ENCODE measurements around the gene ZSCAN5B.
"Not testable (repeated sequence)": the region's sequence is repeated elsewhere in the genome, so short reads cannot be mapped to it uniquely, and the experiment has no call there.

ZSCAN5B gene

DNA sequence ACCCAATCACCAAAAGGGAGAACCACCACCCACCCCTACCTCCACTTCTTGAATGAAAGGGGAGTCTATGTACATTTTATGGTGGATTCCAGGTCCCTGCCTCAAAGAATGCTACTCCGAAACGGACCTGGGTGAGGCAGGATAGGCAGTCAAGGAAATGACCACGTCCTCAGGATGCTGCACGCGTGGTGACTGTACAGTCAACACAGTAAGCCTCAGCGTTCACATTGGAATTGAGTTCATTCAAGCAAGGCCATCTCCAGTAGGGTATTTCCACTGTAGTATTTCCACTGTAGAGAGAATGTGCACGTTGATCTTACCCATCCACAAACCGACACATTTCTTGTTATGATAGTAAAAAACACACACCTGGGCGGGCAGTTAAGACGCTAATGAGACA is 21.4 kb upstream of the ZSCAN5B start:
- H3K27ac ChIP-seq: no peak overlapping the region
- TF ChIP-seq CTCF (conservative IDR thresholded peaks at IDR 0.05) (no peak), ZFX (IDR thresholded peaks at IDR 0.05) (no peak)

- TF ChIP-seq ZFX (IDR thresholded peaks at IDR 0.05) (no peak), CTCF (conservative IDR thresholded peaks at IDR 0.05) (no peak)
- no peak overlapping the region for H3K27ac ChIP-seq
Observed at GRCh38 chr19:56217039-56217949, 19.7 kb upstream of the ZSCAN5B start.

- no peak for TF ChIP-seq CTCF (conservative IDR thresholded peaks at IDR 0.05)
- no peak for TF ChIP-seq ZFX (IDR thresholded peaks at IDR 0.05)
- no peak overlapping the region for H3K27ac ChIP-seq
Observed at GRCh38 chr19:56211718-56212117, 14.1 kb upstream of the ZSCAN5B start.

GRCh38 chr19:56210036-56210435 is 12.5 kb upstream of the ZSCAN5B start:
- H3K27ac ChIP-seq: not testable (repeated sequence)

DNA sequence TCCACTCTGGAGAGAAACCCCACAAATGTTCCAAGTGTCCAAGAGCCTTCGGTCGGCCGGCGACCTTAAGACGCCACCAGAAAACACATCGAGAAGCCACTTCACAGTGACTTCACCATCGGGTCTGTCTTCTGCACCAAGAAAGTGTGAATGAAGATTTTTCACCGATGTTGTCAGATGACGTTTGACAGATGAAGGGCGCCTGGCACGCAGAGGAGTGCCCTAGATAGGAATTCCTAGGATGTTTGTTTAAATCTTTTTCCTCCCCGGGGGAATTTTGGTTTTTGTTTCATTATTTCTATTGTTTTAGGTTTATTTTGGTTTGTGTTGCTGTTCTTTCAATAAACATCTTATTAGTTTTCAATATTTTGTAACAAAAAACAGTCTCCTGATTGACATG is 11.5 kb upstream of the ZSCAN5B start:
- no peak for TF ChIP-seq CTCF (conservative IDR thresholded peaks at IDR 0.05)
- no peak for TF ChIP-seq ZFX (IDR thresholded peaks at IDR 0.05)
- H3K27ac ChIP-seq: no peak overlapping the region

DNA sequence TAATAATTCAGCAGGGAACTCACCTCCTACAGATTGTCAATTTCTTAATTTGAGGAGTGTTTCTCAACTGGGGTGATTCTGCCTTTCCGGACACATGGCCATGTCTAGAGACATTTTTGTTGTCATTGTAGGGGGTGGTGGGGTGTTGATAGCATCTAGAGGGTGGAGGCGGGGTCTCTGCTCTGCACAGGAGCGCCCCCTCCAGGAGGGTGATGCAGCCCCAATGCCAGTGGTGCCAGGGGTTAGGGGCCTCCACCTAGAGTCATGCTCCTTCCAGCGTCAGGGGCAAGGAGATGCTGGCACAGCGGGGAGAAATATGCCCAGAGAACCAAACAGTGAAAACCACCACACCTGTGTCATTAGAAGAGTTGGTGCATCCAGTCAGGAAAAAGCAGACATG is 10.0 kb upstream of the ZSCAN5B start:
- H3K27ac ChIP-seq: not testable (repeated sequence)

DNA sequence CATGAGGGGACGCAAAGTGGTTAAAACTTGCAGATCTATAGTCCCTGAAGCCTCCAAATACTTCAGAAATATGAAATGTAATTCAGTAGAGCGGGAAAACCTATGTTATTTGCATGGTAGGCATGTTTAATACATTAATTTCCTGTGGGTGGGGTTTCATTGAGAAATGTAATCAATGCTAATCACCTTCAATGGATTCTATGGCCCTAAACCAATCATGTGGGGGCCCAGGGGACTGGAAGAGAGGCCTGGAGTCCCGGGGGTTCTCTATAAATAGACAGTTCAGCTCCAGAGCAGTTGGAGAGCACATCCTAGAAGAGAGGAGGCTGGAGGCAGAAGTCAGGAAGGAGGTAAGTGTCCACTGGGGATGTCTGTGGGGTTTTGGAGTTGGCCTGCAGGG is 4.4 kb upstream of the ZSCAN5B start, which contains the start of gene ZSCAN5C:
ZSCAN5C (plus strand) TSS at position 301 of the 400 bp plus-strand sequence. CDS start 3,641 bp downstream, outside the sequence.
- no peak within 1 kb of the TSS for H3K27ac ChIP-seq
- TF ChIP-seq ZFX (IDR thresholded peaks at IDR 0.05) (no peak), CTCF (conservative IDR thresholded peaks at IDR 0.05) (no peak)

DNA sequence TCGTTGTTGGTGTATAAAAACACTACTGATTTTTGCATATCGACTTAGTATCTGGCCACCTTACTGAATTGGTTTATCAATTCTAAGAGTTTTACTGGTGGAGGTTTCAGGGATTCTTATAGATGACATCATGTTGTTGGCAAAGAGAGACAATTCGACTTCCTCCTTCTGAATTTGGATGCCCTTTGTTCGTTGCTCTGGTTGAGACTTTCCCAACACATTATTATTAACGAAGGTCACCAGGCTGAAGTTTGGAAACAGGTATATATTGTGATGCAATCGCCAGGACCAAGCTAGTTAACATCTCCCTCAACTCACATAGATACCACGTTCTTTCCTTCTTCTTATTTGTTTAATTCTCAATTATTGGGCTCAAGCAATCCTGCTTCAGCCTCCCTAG is 2.1 kb upstream of the ZSCAN5B start:
- no peak for TF ChIP-seq CTCF (conservative IDR thresholded peaks at IDR 0.05)

More for the DNA sequence above, 2.1 kb upstream of the ZSCAN5B start:
- no peak overlapping the region for H3K27ac ChIP-seq
